ENCODE data around the gene RPS2.

The RPS2 gene

GRCh38 chr16:1998360-1998835 is 33.8 kb upstream of the RPS2 start:
- no peak for TF ChIP-seq FOXP2 (optimal IDR thresholded peaks at IDR 0.05; ENCODE audit: borderline replicate concordance, extremely low read depth, extremely low read length, insufficient read depth)
- no peak for TF ChIP-seq SIN3A (IDR thresholded peaks at IDR 0.05; ENCODE audit: borderline replicate concordance, insufficient read depth, low read length)
- no peak for TF ChIP-seq REST (IDR thresholded peaks at IDR 0.05; ENCODE audit: insufficient read depth in 1 of 2, low read depth in 2 of 2, low read length in 2 of 2)
- no peak for TF ChIP-seq POLR2AphosphoS5 (IDR thresholded peaks at IDR 0.05; ENCODE audit: low read depth, low read length)
- no peak for TF ChIP-seq TAF1 (IDR thresholded peaks at IDR 0.05; ENCODE audit: borderline replicate concordance, insufficient read depth, low read length)

- TF ChIP-seq TAF1 (IDR thresholded peaks at IDR 0.05; ENCODE audit: borderline replicate concordance, insufficient read depth, low read length): no peak
- no peak for TF ChIP-seq POLR2AphosphoS5 (IDR thresholded peaks at IDR 0.05; ENCODE audit: low read depth, low read length)
- no peak for TF ChIP-seq FOXP2 (optimal IDR thresholded peaks at IDR 0.05; ENCODE audit: borderline replicate concordance, extremely low read depth, extremely low read length, insufficient read depth)
- TF ChIP-seq SIN3A (IDR thresholded peaks at IDR 0.05; ENCODE audit: borderline replicate concordance, insufficient read depth, low read length): no peak
- TF ChIP-seq REST (IDR thresholded peaks at IDR 0.05; ENCODE audit: insufficient read depth in 1 of 2, low read depth in 2 of 2, low read length in 2 of 2): no peak
Observed at GRCh38 chr16:1997494-1998359, 33.1 kb upstream of the RPS2 start.

GRCh38 chr16:1993731-1994131 is 29.1 kb upstream of the RPS2 start:
- TF ChIP-seq POLR2AphosphoS5 (IDR thresholded peaks at IDR 0.05; ENCODE audit: low read depth, low read length) (no peak), SIN3A (IDR thresholded peaks at IDR 0.05; ENCODE audit: borderline replicate concordance, insufficient read depth, low read length) (no peak), TAF1 (IDR thresholded peaks at IDR 0.05; ENCODE audit: borderline replicate concordance, insufficient read depth, low read length) (no peak), REST (IDR thresholded peaks at IDR 0.05; ENCODE audit: insufficient read depth in 1 of 2, low read depth in 2 of 2, low read length in 2 of 2) (no peak), FOXP2 (optimal IDR thresholded peaks at IDR 0.05; ENCODE audit: borderline replicate concordance, extremely low read depth, extremely low read length, insufficient read depth) (no peak)

GRCh38 chr16:1992704-1993317 is 28.2 kb upstream of the RPS2 start:
- TF ChIP-seq FOXP2 (optimal IDR thresholded peaks at IDR 0.05; ENCODE audit: borderline replicate concordance, extremely low read depth, extremely low read length, insufficient read depth) (no peak), TAF1 (IDR thresholded peaks at IDR 0.05; ENCODE audit: borderline replicate concordance, insufficient read depth, low read length) (no peak), POLR2AphosphoS5 (IDR thresholded peaks at IDR 0.05; ENCODE audit: low read depth, low read length) (no peak)

- no peak for TF ChIP-seq TAF1 (IDR thresholded peaks at IDR 0.05; ENCODE audit: borderline replicate concordance, insufficient read depth, low read length)
Observed at GRCh38 chr16:1991948-1992703, 27.5 kb upstream of the RPS2 start.

Data from PFSK-1 (cell line).